COLO829 (cell line): Measurements from ENCODE around the gene MPPE1.

Source experiments
- DNase-seq: peaks from one replicate; pipeline ENCODE4 v3.0.0; 2012; ENCODE audit warnings: low spot score

The MPPE1 gene

DNA sequence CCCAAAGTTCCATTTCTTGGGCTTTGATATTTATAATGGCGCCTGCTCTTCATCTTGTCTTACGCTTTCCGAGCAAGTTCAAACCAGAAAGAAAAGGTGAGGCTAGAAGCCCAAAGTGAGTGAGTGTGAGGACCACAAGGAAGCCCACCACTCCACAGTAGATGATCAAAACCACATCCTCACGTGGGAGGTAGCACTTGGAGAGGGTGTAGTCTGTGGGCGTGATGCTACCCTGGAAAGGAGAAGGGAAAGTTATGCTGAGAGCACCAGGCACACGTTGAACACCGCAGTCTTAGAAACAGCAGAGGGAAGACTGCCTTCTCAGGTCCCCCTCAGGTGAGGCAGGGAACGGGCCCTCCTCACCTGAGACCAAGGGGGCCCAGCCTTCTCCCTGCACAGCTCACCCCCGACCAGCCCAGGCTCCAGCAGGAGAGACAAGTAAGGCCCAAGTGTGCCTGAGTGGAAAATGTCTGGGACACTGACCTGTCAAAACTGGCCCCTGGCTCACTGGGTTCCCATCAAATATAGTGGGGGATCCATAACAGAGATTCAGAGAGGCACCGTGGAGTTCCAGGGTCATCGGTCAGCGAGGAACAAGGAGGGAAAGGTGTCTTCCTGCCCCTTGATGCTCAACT, 23.6 kb downstream of the MPPE1 start:
- no peak for DNase-seq

DNA sequence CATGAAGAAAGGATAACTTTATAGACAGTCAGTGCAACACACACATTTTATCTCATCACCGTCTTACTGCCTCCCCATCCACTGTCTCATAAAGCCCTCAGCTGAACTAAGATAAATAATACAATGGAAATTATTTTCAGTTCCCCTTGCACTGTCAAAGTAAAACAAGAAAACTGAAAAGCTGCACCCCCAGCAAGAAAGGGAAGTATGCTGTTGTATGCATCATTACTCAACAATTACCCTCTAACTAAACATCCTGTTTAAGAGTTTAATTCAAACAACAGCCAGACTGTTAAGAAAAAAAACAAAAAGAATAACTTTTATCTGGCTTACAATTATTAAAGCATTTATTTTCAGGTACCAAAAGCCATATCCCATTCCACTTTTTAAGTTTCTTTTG, 25.0 kb downstream of the MPPE1 start:
- DNase-seq = no peak

DNA sequence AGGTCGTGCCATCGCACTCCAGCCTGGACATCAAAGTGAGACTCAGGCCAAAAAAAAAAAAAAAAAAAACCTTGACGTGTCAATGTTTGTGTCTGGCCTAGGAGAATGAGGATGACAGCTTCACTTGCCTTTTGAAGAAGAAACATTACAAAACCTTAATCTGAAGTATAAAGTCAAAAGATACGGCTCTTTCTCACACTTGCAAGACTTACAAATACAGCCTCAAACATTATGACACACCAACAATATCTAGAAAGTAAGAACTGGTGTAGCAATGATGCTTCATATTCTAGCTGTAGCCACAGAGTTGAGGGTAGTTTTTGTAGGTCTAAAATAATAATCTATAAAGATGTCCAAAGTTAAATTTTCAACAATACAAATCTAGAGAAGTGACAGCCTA, 25.5 kb downstream of the MPPE1 start:
- no peak for DNase-seq

DNA sequence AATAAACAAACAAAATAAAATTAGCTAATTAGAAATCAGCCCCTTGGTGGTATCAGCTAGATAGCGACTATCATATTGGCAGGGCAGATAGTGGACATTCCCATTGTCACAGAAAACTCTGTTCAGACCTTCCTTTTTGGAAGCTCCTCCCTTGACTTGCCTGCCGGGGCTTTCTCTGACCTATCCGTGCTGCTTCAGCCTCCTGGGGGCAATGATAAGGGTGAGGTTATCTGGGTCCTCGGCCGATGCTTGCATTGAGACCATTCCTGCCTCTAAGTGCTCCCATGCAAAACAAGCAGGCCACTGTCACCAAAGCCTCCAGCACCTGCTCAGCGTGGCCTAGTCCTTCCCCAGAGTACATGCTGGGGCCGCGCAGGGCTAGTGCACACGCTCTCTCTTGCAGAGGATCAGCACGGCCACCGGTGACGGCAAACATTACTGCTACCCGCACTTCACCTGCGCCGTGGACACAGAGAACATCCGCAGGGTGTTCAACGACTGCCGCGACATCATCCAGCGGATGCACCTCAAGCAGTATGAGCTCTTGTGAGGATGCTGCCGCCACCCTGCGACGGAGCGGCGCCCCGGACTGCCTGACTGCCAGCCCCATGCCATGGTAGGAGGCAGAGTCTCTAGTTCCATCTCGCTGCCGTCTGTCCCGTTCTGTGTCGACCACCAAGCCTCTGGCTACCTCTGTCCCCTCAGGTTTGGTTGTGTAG, 27.4 kb downstream of the MPPE1 start:
- DNase-seq = no peak

DNA sequence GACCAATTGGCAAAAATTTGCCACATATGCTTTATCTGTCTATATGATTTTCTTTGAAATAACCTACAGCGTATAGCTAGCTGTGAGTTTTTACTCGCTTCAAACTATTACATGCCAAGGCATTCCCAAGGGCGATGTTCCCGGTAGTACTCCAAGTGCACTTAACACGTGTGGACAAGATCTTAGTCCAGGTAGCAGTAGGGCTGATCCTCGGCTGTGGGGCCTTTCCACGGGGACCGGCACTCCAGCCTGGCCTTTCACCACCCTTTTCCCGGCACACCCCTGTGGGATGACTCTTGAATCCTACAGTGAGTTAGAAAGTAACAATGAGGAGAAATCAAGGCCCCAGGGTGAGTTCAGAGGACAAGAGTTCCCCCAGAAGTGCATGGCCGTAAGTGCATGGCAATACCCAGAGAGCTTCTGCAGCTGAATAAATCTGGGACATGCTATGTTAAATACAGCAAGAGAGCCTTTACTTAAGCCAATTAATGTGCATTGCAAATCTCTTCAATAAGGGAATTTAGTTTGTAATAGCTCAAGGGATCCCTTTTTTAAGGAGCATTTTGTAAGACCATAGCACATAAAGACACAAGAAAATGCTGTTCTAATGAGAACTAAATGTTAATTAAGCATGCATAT, 30.5 kb downstream of the MPPE1 start:
- DNase-seq = no peak

DNA sequence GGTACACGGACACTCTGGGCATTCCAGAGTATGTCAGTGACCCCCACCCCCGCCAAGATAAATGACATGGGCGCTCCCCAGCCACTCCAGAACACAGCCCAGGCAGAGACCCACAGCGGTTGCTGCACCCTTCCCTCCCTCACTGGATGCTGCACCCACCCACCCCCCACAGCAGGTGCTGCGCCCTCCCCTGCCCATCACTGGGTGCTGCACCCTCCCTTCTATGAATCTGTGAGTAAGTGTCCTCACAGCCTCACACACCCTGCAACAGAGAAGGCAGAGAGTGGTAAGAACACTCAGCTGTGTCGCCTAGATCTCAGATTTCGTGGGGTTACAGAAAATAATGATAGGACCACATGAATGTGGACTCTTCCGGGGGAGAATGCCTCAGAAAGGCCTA, 33.4 kb downstream of the MPPE1 start:
- DNase-seq = no peak

DNA sequence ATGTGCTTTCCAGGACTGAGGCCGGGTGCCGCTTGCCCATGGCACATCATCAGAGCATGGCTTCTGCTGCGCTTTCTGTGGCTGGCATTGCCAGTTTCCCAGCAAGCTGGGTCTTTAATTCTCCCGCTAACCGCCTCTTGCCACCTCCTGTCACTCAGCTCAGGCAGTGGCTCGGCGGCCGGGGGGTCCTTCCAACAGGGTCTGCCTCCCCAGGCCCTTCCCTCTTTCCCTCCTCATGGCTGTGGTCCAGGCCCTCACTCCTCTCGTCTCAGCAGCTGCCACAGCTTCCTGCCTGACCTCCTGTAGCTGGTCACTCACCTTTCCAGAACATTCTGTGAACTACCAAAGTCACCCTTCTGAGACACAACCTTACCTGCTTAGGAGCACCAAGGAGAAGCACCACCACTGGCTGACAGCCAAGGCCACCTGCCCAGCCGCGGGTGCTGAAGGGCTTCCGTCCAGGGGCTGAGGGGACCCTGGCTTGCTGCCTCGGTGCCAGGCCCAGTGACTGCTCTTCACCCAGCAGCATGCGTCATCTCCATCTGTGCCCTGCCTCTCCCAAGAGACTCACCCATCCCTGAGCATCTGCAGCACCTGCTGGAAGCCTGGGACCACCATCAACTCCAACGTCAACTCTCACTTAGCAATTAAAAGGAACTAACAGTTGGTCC, 34.3 kb downstream of the MPPE1 start:
- no peak for DNase-seq

DNA sequence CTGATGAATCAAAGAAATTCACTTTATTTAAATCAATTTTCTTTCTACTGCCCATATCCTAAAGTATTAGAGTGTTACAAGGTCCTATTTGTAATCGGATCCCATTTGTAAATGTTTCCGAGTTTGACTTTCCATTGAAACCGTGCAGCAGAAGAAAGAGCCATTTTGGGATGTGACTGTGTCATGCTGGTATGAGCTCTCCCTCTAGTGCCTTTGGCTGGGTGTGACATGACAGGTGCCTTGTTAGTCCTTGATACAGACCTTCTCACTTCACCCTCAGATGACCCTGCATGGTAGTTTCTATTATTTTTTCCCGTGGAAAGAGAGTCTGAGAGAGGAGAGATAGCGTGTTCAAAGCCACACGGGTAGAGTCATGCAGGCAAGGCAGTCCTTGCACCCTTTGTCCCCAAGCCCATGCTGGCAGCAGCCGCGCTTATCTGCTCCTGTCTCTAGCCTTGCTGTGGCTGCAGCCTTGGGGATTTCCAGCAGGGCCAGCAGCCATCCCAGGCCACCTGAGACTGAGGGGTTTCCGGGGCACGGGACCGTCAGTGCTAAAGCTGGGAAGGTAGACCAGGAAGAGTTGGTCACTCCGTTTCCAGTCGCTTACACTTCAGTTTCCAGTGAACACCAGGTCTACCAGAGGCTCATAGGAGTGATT, 35.5 kb downstream of the MPPE1 start:
- DNase-seq = peak; percentile 32

DNA sequence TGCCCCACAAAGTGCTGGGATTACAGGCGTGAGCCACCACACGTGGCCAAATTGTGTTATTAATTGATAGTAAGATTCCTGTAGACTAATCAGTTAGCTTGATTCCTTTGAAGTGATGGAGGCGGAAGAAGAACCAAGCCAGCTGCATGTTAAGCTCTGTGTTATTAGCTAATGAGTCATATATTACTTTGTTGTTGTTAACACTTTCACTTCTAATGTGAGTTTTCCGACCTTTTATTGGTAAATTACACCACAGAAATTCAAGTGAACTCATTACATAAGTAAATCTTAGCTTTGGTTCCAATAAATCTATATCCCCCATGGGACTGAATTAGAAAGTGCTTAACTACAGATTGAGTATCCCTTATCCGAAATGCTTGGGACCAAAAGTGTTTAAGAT, 36.6 kb downstream of the MPPE1 start:
- peak; percentile 13 for DNase-seq

DNA sequence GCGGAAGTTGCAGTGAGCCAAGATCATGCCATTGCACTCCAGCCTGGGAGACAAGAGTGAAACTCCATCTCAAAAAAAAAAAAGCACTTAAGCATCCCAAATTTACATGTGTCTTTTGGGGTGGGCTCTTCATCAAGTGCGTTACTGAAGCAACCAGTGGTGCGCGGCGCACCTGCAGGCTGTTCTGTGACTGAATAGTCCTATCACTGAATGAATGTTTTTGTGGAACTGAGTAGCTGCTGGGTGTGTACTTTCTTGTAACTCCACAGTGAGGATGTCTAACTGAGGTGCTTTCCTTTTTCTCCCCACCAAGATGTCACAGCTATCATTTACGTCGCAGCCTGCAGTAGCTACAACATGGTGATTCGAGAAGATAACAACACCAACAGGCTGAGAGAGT, 39.9 kb downstream of the MPPE1 start:
- no peak for DNase-seq

DNA sequence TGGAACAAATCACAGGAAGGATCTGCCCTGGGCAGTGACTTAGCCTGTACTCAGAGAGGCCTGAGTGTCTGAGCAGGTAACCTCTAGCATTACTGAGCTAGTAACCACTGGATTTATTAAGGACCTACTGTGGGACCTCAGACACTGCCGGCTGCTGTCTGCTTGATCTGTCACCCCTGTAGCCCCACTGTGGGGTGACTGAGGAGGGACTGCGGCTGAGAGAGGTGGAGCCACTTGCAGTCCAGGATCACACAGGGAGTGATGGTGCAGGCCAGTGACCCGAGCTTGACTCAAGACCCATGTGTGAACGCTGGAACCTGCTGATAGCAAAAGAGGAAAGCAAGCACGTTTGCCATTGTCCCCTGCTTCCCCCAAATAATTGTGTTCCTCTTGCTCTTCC, 41.4 kb downstream of the MPPE1 start:
- no peak for DNase-seq

DNA sequence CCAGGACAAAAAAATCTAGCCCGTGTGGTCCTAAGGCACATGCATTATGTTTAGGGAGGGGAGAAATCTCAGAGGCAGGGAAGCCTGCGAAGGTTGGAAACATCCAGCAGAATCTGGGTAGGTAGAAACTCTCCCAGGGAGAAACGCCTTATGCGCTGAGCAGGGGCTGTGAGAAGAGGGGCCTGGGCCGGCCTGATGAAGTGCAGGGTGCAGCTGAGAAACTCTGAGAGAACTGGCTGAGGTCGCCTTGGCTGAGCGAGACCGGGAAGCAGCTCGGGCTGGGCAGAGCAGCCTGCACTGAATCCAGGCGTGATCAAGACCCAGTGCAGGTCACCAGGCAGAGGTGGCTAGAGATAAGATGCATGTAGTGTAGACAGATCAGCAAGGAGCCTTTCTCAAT, 41.8 kb downstream of the MPPE1 start:
- no peak for DNase-seq

DNA sequence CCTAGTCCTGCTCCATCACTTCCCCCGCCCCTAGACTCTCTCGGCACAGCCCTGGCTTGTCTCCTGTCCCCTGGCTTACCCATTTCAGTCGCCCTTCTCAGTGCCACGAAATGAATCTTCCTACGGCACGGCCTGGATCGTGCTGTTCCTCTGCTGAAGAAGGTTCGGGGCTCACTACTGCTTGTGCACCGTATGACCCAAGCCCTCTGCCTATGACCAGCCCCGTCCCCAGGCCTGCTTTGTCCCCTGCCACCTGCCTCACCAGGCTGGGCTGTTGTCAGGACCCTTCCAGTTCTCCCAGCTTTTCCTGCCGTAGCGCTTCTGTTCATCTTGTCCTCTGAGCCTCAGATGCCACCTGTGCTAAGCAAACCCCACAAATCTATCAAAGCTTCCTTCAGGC, 43.0 kb downstream of the MPPE1 start:
- DNase-seq = no peak

DNA sequence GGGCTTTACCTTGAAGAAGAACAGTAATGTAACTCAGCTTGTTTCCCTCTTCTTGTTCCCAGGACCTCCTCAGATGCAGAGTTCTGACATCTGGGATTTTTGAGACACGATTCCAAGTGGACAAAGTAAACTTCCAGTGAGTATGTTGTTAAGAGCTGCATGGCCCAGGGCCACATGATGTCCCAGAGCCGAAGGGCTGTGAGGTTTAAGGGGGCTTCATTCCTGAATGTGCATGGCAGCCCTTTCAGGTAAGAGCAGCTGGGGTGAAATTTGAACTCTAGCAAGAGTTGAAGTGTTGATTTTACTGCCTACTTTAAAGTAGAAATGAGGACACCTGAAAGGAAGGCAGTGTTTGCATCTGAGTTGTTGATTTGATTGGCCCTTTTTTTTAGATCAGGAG, 43.6 kb downstream of the MPPE1 start:
- no peak for DNase-seq

DNA sequence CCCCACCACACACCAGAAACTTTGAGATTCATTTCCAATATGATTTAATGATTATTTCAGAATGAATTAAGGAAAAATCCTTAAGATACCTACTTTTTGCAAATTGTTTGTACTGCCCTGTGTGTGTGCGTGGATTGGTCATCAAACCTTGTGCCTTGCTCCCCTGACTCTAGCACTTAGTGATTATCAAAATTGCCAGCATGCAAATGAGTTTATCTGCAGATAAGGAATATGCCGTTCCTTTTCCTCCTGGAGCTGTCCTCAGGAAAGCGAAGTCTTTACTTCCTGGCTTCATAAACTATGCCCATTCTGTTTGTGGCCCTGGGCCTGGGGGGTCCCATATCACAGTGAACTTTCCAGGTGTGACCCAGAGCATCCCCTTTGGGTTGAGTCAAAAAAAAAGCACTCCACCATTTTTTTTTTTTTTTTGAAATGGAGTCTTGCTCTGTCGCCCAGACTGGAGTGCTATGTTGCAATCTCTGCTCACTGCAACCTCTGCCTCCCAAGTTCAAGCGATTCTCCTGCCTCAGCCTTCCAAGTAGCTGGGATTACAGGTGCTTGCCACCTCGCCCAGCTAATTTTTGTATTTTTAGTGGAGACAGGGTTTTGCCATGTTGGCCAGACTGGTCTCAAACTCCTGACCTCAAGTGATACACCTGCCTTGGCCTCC, 45.5 kb downstream of the MPPE1 start:
- DNase-seq = no peak

DNA sequence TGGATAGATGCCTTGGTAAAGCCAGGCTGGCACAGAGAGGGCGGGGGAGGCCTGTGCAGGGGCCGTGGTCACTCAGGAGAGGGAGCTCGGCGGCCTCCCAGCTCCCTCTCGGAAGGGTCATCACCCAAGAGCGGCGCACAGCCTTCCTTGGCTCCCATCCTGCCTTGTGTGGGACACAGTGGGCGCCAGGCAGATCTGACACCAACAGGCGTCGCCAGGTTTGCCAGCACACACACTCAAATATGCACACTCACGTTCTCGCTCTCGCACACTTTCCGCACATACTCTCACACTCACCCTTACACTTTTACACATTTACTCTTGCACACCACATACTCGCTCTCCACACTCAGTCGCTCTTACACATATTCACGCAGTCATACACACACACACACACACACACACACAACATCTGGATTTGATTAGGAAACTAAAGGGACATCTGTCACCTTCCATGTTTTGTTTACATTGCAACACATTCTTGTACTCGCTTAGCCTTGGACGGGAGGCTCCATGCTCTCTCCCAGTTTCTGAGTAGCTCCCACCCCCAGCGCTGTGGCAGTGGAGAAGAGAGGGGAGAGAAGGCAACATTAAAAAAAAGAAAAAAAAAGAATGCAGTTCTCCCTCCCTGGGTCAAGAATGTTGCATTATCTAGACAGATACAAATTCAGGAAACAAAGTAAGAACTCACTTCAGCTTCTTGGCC, 46.4 kb downstream of the MPPE1 start:
- no peak for DNase-seq

DNA sequence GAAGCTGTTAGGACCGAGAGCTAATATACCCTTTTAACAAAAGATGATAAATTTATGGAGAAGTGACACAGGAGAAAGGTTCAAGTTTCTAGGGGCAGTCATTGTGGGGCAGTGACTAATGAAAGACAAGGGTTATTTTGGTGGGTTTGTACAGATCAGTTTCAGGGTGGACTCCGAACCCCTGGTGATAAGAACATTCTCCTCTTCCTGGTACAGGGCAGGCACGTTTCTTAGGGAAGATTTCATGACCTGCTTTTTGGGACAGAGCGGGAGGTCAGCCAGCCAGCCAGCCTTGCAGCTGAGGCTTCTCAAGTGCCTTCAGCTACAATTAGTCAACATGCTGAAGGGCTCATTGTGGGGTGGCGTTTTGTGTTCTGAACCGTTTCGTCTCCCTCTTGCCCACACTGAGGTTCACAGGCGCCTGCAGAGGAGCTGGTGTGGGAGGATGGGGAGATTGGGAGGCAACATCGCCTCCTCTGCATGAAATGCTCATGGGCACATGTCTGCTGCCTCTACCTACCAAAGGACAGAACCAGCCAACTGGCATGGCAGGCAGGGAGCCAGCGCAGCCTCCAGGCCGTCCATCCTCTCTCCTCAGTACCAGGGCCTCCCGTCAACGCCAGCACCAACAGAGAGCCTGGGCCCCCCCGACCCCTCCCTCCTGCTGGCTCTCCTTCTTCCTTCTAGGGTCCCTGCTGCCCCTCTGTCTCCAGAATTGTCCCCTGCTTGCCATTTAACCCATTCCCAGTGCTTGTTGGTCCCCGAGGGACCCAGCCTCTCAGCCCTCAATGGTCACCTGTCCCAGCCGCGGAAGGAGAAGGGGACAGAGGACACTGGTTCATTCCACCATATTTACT, 47.3 kb downstream of the MPPE1 start:
- DNase-seq = no peak

DNA sequence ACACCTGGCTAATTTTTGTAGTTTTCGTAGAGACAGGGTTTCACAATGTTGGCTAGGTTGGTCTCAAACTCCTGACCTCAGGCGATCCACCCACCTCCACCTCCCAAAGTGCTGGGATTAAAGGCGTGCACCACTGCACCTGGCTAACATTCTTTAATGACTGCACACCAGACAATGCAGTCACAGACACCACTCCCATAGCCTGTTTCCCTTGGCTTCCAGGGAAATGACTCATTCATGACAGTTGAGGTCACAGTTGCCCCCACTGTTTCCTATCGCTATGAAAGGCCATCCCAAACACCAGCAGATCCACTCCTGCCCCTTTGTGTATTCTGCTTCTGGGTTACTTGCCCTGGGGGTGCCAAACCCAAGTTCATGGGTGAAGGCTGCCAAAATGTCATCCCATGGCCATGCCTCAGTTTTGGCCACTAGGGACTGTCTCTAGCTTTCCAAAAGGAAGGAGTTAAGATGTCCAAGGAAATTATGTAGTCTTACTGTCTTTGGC, 48.2 kb downstream of the MPPE1 start:
- peak; percentile 42 for DNase-seq

DNA sequence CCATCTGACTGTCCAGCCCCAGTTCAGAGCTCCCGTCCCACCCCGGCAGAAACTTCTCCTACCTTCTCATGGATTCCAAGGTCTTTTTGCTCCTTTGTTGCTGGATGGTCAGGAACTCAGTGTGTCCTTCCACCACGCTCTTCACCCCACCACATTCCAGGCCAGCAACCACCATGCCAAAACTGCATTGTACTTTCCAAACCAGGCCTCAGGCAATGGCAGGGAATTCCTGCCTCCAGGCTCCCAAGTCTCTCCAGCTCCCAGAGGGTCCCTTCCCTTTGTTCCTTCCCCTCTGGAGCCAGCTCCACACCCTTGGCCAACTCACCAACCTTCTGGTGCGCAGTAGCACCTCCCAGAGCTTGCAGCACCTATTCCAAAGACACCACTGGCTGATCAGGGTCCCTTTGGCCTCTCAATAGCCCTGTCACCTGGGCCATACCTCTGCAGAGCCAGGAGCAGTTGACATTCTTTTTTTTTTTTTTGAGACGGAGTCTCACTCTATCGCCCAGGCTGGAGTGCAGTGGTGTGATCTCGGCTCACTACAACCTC, 48.8 kb downstream of the MPPE1 start:
- no peak for DNase-seq
